ENCODE measurements around the gene FAM89A.

GRCh38 chr1:230978491-230979388 is 61.3 kb downstream of the FAM89A start, which contains the start of the genes ARV1 and TTC13:
- TF ChIP-seq EP300 (IDR thresholded peaks at IDR 0.05; ENCODE audit: borderline replicate concordance in 1 of 2, low read depth in 2 of 2, low read length in 2 of 2) (peak in 1 of 2 experiments; percentile 8; a peak in 1 of 3 replicates), CTCF (IDR thresholded peaks at IDR 0.05; ENCODE audit: control extremely low read depth in 1 of 3, insufficient read depth in 1 of 3, low read depth in 1 of 3, low read length in 3 of 3) (peak; percentile 50 to 74 (median 67)), RAD21 (IDR thresholded peaks at IDR 0.05 in 1 of 2, conservative IDR thresholded peaks at IDR 0.05 in 1 of 2; ENCODE audit: low read depth in 2 of 2, low read length in 2 of 2) (peak; percentile 57 to 59), GABPA (IDR thresholded peaks at IDR 0.05; ENCODE audit: borderline replicate concordance, insufficient read depth, low read length) (peak; percentile 78; the same call in 1 of the 2 replicates), CEBPB (IDR thresholded peaks at IDR 0.05; ENCODE audit: low read depth, low read length) (no peak), FOSL1 (IDR thresholded peaks at IDR 0.05; ENCODE audit: insufficient read depth, low read depth, low read length) (no peak), CBX5 (IDR thresholded peaks at IDR 0.05; ENCODE audit: low read depth, low read length) (no peak), ZNF274 (IDR thresholded peaks at IDR 0.05; ENCODE audit: borderline replicate concordance, extremely low read depth, low read length) (no peak), TAF1 (IDR thresholded peaks at IDR 0.05; ENCODE audit: low read depth, low read length) (0 out of 2 replicates have a peak, but pooled peaks have one; percentile 61), JUND (IDR thresholded peaks at IDR 0.05; ENCODE audit: low read length) (no peak), EZH2 (IDR thresholded peaks at IDR 0.05; ENCODE audit: low read depth, low read length, severe bottlenecking) (no peak), ATF3 (IDR thresholded peaks at IDR 0.05; ENCODE audit: insufficient read depth, low read depth, low read length) (no peak)
- TF ChIP-seq, protein P1, sequence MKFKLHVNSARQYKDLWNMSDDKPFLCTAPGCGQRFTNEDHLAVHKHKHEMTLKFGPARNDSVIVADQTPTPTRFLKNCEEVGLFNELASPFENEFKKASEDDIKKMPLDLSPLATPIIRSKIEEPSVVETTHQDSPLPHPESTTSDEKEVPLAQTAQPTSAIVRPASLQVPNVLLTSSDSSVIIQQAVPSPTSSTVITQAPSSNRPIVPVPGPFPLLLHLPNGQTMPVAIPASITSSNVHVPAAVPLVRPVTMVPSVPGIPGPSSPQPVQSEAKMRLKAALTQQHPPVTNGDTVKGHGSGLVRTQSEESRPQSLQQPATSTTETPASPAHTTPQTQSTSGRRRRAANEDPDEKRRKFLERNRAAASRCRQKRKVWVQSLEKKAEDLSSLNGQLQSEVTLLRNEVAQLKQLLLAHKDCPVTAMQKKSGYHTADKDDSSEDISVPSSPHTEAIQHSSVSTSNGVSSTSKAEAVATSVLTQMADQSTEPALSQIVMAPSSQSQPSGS (IDR thresholded peaks at IDR 0.05; ENCODE audit: low read length), result no peak
